GM19324 (cell line): ENCODE measurements around the gene P3H1.
"Not testable (repeated sequence)": the region's sequence is repeated elsewhere in the genome, so short reads cannot be mapped to it uniquely, and the experiment has no call there.

Experiments
- ATAC-seq: cut with Tn5 transposase; IDR thresholded peaks from one replicate; pipeline ENCODE4 v1.9.1; 2021; ENCODE audit warnings: mild to moderate bottlenecking, moderate library complexity; ENCODE audit not compliant: unreplicated experiment, low FRiP score

Gene P3H1, protein sequence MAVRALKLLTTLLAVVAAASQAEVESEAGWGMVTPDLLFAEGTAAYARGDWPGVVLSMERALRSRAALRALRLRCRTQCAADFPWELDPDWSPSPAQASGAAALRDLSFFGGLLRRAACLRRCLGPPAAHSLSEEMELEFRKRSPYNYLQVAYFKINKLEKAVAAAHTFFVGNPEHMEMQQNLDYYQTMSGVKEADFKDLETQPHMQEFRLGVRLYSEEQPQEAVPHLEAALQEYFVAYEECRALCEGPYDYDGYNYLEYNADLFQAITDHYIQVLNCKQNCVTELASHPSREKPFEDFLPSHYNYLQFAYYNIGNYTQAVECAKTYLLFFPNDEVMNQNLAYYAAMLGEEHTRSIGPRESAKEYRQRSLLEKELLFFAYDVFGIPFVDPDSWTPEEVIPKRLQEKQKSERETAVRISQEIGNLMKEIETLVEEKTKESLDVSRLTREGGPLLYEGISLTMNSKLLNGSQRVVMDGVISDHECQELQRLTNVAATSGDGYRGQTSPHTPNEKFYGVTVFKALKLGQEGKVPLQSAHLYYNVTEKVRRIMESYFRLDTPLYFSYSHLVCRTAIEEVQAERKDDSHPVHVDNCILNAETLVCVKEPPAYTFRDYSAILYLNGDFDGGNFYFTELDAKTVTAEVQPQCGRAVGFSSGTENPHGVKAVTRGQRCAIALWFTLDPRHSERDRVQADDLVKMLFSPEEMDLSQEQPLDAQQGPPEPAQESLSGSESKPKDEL

DNA sequence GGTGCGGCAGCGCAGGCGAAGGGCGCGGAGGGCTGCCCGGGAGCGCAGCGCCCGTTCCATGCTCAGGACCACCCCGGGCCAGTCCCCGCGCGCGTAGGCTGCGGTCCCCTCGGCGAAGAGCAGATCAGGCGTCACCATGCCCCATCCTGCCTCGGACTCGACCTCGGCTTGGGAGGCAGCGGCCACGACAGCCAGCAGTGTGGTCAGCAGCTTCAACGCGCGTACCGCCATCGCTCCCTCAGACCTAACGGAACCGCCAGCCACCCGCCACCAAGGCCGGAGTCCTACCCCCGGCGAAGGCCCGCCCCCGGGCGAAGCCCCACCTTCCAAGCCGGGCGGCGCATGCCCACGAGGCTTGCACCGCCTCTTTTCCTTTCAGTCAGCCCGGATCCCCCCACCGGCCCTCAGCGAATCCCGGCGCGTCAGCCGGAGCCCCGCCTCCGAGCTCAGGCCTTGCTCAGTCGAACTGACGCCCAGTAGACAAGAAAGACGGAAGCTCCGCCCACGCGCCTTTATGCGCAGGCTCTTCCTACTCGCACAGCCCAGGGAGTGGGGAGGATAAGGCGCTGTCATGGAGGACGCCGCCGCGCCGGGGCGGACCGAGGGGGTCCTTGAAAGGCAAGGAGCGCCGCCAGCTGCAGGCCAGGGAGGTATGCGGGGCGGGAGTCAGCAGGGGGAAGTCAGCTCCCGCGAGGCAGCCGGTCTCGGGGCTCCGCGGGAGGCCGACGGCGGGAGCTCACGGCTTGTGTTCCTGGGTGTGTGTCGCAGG, at the start of gene P3H1, which contains the start of gene C1orf50:
Gene P3H1 (minus strand): TSS at position 288 of the 769 bp plus-strand sequence. CDS start 57 bp downstream, at position 231.
Gene C1orf50 (plus strand): TSS at position 509 of the 769 bp plus-strand sequence. CDS start 63 bp downstream, at position 572.
- ATAC-seq = peak; percentile 92

DNA sequence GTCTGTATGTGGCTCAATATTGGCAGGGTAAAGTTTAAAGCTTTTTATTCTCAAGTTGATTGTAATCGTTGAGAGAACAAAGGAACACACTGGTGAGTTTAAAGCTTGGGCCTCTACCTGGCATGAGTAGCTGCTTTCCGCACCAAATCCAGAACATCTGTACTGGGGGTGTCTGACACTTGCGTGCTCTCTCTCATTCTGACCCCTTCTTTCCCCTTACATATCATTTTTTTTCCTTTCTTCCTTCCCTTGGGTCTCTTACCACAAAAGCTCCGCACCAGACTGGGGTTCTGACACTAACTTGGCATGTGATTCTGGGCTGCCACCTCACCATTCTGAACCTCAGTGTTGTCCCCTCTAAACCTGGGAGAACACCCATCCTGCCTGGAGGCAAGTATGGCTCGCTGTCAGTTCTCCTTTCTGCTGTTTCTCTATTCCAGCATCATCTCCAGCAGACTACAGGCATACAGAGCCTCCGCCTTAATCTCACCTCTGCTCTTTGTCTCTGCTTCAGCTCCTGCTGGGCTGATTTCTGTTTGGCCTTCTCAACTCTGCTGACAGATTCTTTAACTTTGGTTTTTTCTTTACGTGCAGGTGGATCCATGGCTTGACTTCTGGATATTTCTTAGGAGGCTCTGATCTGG, 49.2 kb upstream of the P3H1 start:
- ATAC-seq = no peak

DNA sequence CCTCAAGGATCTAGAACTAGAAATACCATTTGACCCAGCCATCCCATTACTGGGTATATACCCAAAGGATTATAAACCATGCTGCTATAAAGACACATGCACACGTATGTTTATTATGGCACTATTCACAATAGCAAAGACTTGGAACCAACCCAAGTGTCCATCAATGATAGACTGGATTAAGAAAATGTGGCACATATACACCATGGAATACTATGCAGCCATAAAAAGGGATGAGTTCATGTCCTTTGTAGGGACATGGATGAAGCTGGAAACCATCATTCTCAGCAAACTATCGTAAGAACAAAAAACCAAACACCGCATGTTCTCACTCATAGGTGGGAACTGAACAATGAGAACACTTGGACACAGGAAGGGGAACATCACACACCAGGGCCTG, 48.0 kb upstream of the P3H1 start:
- not testable (repeated sequence) for ATAC-seq

DNA sequence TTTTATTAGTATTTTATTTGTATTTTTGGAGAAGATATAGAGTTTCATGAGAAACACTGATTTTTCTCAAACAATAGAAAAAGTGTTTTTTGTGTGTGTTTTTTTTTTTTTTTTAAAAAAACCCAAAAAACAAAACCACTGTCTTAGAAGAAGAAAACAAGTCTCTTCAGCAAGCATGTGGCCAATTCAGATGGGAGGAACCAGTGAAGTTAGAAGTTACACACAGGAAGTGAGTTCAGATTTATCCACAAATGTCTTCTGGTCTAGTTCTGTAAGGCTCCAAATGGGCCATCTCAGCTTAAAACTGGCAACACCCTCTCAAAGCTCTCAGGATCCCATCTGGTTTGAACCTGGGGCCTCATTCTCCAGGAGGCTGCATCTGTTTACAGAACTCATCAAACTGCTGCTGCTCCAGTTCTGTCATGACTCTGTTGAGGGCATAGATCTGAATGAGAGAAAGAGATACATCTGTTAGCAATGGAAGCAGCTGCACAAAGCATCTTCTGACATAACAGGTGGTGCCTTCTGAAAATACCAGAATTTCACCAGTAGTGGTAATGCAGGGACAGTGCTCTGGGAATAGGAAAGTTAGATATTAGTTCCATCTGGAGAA, 40.3 kb upstream of the P3H1 start:
- no peak for ATAC-seq

DNA sequence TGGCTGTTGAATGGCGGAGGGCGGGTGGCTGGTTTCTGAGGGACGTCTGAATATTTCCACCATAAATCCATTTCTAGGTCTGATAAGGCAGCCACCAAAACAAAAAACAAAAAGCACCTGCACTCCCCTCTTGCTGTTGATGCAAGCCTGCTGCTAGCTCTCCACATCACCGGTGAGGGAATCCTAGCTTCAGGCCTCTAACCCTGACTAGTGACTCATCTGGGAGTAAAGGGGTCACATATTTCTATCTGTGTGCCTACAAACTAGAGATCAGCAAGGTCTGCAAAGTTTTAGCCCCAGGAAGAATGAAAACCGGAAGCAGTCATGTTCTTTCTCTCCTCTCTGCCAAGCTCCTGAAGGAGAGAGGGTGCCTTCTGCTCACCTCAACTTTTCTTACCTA, 39.8 kb upstream of the P3H1 start:
- ATAC-seq = no peak

DNA sequence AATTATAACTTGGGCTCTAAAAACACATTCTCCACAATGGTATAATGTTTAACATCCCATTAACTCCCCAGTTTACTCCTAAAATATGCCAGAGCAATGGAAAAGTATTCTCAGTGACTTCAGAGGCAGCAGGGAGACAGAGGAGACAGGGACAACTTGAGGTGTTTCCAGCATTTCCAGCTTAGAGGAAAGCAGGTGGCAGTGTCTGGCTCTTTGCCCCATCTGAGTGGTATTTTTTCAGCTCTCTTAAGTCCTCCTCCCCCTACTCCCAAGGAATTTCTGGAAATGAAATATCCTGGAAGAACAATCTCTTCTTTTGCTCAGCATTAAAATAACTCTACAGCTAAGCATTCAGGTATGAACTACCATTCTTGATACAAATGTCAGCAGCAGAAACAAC, 39.3 kb upstream of the P3H1 start:
- ATAC-seq = no peak

DNA sequence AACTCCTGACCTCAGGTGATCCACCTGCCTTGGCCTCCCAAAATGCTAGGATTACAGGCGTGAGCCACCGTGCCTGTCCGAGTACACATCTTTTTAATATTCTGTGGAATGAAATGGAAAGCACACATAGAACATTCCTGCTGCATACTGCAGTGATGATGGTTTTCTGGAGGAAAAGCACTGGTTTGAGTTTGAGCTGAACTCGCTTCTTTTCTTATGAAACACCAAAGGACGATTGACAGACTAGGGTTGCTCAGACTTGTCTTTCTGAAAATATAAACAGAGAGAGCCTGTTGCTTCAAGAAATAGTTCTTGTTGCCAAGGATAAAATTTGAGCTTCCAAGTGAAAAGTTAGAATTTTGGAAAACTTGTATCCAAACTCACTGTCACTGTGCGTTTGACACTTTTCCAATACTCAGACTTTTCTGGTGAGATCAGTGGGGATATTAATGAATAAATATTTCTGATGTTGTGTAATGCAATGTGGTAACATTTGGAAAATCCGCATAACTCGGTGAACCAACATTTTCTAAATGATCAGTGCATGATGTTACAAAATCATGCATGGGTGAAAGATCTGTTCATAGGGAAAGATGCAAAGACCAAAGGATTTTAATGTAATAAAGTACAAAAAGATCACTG, 35.1 kb upstream of the P3H1 start:
- no peak for ATAC-seq

DNA sequence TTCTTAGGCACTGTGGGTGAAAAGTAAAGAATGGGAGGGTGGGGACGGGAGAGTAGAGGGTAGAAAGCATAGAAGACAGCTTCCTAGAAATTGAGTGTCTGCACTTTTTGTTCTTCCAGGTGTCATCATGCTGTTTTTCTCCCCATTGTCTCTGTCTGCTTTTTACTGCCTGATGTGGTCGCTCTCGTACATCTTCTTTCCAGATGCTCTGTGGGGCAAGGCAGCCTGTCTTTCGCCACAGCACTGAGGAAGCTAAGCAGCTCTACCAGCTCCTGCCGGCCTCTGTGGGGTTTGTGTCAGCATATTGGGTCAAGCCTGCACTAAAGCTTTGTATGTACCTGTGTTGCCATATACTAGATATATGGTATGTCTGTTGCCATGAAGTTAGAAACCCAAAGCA, 31.2 kb upstream of the P3H1 start:
- no peak for ATAC-seq

DNA sequence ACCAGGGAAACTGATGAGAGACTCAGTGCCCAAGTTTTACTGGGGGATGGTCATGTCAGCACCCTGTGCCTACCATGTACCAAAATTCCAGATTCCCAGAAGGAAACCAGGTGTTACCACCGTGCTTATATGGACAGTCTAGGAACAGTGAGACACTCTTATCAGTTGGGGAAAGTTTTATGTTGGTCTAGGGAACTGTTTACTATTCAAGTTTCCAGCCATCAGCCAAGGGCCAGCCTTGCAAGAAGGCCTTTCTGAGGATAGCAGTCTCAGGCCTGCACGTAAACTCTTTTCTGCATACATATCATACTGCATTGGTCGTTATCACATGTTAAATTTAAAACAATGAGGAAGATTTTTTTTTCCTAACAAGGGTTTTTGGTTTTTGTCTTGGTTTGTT, 30.6 kb upstream of the P3H1 start:
- no peak for ATAC-seq

DNA sequence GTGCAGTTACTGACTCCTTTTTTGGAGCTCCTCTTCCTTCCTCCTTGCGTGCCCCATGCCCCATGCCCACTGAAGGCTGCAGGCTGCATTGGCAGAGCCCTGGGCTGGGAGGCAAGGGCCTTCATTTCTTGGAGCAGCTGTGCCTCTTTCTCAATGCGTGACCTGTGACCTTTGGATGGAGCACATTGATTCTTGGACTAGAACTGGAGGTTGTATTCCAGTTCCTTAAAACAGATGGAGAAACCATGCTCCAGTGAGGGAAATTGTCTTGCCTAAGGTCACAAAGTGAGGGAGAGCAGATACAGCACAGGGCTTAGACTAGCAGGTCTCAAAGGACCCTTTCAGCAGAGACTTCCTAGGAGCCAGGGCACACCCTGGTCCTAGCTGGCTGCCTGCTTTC, 27.0 kb upstream of the P3H1 start:
- no peak for ATAC-seq

DNA sequence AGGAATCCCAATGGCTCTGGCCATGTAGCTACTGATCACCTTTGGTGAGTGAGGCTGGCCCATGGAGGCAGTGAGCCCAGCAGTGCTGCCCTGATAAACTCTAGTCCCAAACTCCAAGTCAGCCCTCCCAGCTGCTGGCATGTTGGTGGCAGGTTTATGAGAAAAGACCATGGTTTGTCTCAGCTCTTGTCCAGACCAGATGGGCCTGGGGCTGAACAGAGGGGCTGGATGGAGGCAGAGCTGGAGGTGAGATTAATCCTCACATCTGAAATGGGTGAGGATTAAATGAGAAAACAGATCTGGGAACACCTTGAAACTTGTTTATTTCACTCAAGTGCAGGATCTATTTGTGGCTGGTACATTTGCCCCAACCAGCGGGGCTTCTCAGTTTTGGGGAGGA, 21.2 kb upstream of the P3H1 start:
- no peak for ATAC-seq

DNA sequence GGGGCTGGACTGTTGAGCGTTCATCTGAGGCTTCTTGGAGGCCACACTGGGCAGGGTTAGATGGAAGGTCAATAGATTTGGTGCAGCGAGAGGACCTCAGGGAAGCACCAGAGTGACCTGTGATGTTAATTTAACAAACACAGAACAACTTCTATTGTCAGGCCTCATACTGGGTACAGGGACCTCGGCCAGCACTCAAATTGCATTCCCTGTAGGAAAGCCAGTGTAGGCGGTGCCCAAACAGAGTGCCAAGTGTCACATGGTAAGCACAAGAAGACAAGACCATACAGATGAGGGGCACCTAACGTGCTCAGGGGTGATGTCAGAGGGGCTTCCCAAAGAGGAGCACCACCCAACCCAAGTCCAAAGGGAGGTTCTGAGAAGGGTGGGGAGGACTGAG, 19.3 kb upstream of the P3H1 start:
- no peak for ATAC-seq

DNA sequence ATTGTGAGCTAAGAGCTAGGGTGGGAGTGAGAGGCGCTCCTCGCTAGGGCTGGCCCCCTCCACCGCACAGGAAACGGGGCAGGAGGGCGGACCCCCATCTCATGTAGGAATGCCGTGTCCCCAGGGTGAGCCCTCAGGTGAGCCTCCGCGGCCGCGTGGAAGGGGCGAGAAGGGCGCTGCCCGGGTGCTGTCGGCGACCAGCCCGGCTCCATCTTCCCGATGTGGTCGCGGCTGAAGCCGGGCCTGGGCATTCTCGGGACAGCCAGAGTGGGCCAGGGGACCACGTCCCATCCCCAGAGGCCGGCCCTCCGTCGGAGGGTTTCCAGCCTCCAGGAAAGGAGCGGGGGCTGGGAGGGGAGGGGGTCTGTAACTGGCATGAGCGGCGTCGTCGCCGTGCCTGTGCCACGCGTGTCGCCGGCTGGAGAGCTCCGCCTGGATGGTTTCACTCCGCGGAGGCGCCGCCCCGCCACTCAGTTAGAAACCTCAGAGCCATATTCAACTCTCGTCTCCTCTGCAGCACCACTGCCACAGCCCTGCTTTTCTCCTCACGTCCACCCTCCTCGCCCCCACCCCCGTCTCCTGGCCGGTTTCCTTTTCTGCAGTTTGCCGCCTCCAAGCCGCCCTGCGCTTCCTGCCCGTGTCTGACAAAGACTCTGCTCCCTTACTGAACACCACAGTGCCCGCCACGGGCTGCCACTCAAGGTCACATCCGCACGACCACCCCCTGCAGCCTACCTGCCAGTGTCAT, 18.3 kb upstream of the P3H1 start, which contains the start of gene TMEM269:
Gene TMEM269 (plus strand): TSS at position 46 of the 748 bp plus-strand sequence. CDS start 4,903 bp downstream, outside the sequence.
- ATAC-seq = no peak

DNA sequence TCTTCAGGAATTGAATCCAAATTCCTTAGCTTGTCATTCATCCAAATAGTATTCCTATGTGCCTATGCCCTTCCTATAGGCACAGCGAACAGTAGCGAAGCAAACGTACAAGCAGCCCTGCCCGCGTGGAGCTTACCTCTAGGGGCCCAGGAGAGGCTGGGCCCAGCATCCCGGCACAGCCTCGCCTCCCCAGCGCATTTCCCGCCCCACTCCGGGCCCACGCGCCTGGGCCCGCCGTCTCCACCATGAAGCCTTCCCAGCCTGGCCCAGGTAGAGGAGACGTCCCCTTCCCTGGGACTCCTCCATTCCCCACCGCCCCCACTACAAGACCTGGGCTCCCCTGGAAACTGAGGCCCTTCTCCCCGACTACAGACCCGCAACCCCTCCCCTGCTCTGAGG, 17.7 kb upstream of the P3H1 start:
- ATAC-seq = no peak

DNA sequence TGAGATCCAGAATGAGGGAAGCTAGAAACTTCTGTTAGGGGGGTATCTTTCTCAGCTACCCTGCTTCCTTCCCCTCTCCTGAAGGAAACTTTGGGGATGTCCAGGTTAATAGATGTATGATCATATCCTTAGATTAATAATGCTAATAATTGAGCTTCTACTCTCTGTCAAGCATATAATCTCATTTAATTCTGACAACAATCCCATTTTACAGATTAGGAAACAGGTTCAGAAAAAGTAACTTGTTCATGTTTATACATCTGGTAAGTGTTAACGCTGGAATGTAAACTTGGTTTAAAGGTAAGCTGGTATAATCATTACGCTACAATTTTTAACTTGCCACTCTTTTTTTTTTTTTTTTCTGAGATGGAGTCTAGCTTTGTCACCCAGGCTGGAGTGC, 16.3 kb upstream of the P3H1 start:
- ATAC-seq = no peak

DNA sequence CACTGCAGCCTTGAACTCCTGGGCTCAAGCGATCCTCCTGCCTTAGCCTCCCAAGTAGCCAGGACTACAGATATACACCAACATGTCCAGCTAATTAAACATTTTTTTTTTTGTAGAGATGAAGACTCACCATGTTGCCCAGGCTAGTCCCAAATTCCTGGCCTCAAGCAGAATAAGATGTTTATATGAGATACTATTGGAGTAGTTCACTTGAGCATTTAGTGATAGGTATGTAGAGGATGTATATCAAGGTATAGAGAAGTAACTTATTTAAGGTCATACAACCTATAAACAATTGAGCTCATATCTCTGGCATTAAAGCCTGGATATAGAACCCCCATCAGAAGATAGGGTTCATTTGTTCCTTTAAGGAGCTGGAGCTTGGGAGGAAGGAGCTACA, 13.3 kb upstream of the P3H1 start:
- ATAC-seq = no peak

DNA sequence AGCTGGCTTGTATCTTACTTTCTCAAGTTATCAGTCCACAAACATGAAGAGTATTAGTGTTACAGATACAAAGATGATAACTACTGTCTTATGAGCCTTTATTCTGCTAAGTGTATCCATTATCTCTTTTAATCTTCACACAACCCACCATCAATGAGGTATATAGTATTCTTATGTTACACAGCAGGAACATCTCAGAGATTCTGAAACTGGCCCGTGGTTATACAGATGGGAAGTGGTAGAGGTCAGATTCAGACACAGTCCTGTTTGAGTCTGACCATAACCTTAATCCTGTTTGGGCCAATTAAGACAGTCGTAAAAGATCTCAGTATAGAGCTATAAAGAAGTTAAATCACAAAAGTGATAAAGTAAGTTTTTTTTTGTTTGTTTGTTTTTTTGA, 12.9 kb upstream of the P3H1 start:
- no peak for ATAC-seq

DNA sequence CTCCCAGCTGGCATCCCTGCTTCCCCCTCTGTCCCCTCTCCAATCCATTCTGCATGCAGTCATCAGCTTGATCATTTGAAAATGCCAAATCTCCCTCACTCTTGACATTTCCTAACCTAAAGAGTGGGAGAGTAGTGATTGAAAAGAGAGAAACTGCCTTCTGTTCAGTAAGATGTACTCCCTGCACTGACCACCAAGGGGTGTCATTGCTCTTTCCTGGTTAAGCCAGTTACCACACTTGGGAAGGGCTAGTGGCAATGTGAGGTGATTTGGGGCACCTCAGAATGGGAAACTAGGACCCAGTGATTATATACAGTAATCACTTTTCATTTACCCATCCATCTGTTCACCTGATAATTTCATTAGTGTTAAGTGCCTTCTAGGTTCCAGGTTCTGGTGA, 11.0 kb upstream of the P3H1 start:
- ATAC-seq = no peak

DNA sequence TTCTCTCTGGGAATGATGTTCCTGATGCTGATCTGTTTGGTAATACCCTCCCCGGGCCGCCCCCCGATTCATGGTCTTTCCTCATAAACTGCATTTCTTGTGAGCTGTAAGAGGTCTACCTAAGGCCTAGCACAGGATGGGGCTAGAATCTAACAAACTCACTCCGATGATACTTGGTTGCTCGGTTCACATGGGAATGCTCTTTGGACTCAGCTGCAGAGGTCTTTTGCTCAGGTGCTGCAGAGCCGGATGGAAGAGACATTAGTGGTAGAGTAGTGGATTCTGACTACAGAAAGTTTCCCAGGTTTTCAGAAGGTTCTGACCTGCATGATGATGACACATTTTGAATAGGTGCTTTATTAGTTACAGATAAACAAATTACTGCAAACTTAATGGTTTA, 9.7 kb upstream of the P3H1 start:
- no peak for ATAC-seq
